ENCODE results near the gene HCRTR1. TPM values are rescaled to one million over a fixed set of nuclear protein-coding genes. Genes with fewer than 3 reads are reported as not detected.

Gene HCRTR1
- total and polyA plus RNA-seq, 5 donors from 2014 or later, result not detected

GRCh38 chr1:31667065-31667785, 49.7 kb downstream of the HCRTR1 start:
- Mint-ChIP-seq H3K4me1 (peaks cover 0 to 11% (median 3%) of the 10 kb centered on the region in 4 donors), H3K9me3 (no peaks in the 10 kb centered on the region), H3K27ac (no peak overlapping the region), H3K27me3 (peaks cover 15% of the 10 kb centered on the region), H3K4me3 (no peak overlapping the region), H3K36me3 (no peaks in the 10 kb centered on the region)
- Histone ChIP-seq H3K27ac (ENCODE audit: insufficient read depth, low read length, poor library complexity, severe bottlenecking) (no peak overlapping the region), H3K9me3 (ENCODE audit: control insufficient read depth in 2 of 2, low read length in 2 of 2) (no peaks in the 10 kb centered on the region), H3K27me3 (ENCODE audit: control insufficient read depth, insufficient read depth, low read length) (no peaks in the 10 kb centered on the region), H3K36me3 (ENCODE audit: control insufficient read depth, insufficient read depth, low read length) (no peaks in the 10 kb centered on the region), H3K4me1 (ENCODE audit: control insufficient read depth, insufficient read depth, low read length, poor library complexity, severe bottlenecking) (peaks cover 6% of the 10 kb centered on the region), H3K4me3 (ENCODE audit: low read depth, low read length) (no peak overlapping the region)
- no peak for DNase-seq
- no peak for ATAC-seq (ENCODE audit: low read depth in 2 of 2)

GRCh38 chr1:31668303-31668883, 50.9 kb downstream of the HCRTR1 start:
- no peaks in the 10 kb centered on the region for H3K36me3 ChIP-seq (ENCODE audit: control insufficient read depth, insufficient read depth, low read length)
- H3K27me3 ChIP-seq (ENCODE audit: control insufficient read depth, insufficient read depth, low read length), result no peaks in the 10 kb centered on the region
- no peak overlapping the region for H3K27ac ChIP-seq (ENCODE audit: insufficient read depth, low read length, poor library complexity, severe bottlenecking)
- H3K4me1 Mint-ChIP-seq, result peaks cover 0 to 11% (median 3%) of the 10 kb centered on the region in 4 donors
- no peak for ATAC-seq (ENCODE audit: low read depth in 2 of 2)
- peaks cover 6% of the 10 kb centered on the region for H3K4me1 ChIP-seq (ENCODE audit: control insufficient read depth, insufficient read depth, low read length, poor library complexity, severe bottlenecking)
- no peak overlapping the region for H3K4me3 Mint-ChIP-seq
- no peak overlapping the region for H3K27ac Mint-ChIP-seq
- H3K27me3 Mint-ChIP-seq, result peaks cover 15% of the 10 kb centered on the region
- no peak overlapping the region for H3K4me3 ChIP-seq (ENCODE audit: low read depth, low read length)
- no peak for DNase-seq
- H3K9me3 ChIP-seq (ENCODE audit: control insufficient read depth in 2 of 2, low read length in 2 of 2), result no peaks in the 10 kb centered on the region
- H3K36me3 Mint-ChIP-seq, result no peaks in the 10 kb centered on the region
- no peaks in the 10 kb centered on the region for H3K9me3 Mint-ChIP-seq

- Mint-ChIP-seq H3K27me3 (peaks cover 15% of the 10 kb centered on the region), H3K4me3 (peak overlapping the region in 1 of 4 donors; percentile 22), H3K9me3 (no peaks in the 10 kb centered on the region), H3K4me1 (peaks cover 0 to 11% (median 2%) of the 10 kb centered on the region in 4 donors), H3K36me3 (no peaks in the 10 kb centered on the region), H3K27ac (no peak overlapping the region)
- Histone ChIP-seq H3K27ac (ENCODE audit: insufficient read depth, low read length, poor library complexity, severe bottlenecking) (no peak overlapping the region), H3K36me3 (ENCODE audit: control insufficient read depth, insufficient read depth, low read length) (no peaks in the 10 kb centered on the region), H3K9me3 (ENCODE audit: control insufficient read depth in 2 of 2, low read length in 2 of 2) (no peaks in the 10 kb centered on the region), H3K27me3 (ENCODE audit: control insufficient read depth, insufficient read depth, low read length) (no peaks in the 10 kb centered on the region), H3K4me1 (ENCODE audit: control insufficient read depth, insufficient read depth, low read length, poor library complexity, severe bottlenecking) (peaks cover 6% of the 10 kb centered on the region), H3K4me3 (ENCODE audit: low read depth, low read length) (no peak overlapping the region)
- DNase-seq (no peak), ATAC-seq (ENCODE audit: low read depth in 2 of 2) (no peak)
Measured at GRCh38 chr1:31669433-31669785, 51.9 kb downstream of the HCRTR1 start.

GRCh38 chr1:31669786-31670592, 52.5 kb downstream of the HCRTR1 start:
- Histone ChIP-seq H3K36me3 (ENCODE audit: control insufficient read depth, insufficient read depth, low read length) (no peaks in the 10 kb centered on the region), H3K4me3 (ENCODE audit: low read depth, low read length) (no peak overlapping the region), H3K27me3 (ENCODE audit: control insufficient read depth, insufficient read depth, low read length) (no peaks in the 10 kb centered on the region), H3K27ac (ENCODE audit: insufficient read depth, low read length, poor library complexity, severe bottlenecking) (no peak overlapping the region), H3K9me3 (ENCODE audit: control insufficient read depth in 2 of 2, low read length in 2 of 2) (no peaks in the 10 kb centered on the region), H3K4me1 (ENCODE audit: control insufficient read depth, insufficient read depth, low read length, poor library complexity, severe bottlenecking) (peaks cover 6% of the 10 kb centered on the region)
- DNase-seq, result peak in 2 of 3 donors; percentile 19 to 29
- Mint-ChIP-seq H3K36me3 (no peaks in the 10 kb centered on the region), H3K9me3 (no peaks in the 10 kb centered on the region), H3K27ac (peak overlapping the region in 1 of 3 donors; percentile 89), H3K4me3 (peak overlapping the region in 2 of 4 donors; percentile 39 to 59), H3K4me1 (peaks cover 0 to 11% (median 2%) of the 10 kb centered on the region in 4 donors), H3K27me3 (peaks cover 15% of the 10 kb centered on the region)
- ATAC-seq (ENCODE audit: low read depth in 2 of 2), result peak in 1 of 2 donors; percentile 26

DNA sequence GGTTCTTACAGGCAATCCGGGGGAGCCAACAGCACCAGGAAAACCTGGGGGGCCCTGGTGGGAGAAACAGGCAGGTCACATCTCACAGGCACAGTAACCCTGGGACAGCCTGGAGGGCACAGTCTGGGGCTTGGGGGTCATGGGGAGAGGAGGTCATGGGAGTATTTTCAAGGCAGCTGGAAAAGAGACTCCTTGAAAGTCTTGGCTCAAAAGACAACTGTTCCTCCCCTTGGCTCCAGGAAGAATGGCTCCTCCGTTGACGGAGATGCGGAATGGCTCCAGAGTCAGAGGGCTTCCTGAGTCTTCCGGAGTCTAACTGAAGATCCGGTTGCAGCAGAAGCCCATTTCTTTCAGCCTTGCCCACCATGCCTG, 53.1 kb downstream of the HCRTR1 start:
- Mint-ChIP-seq H3K4me3 (no peak overlapping the region), H3K36me3 (no peaks in the 10 kb centered on the region), H3K4me1 (peaks cover 0 to 11% (median 2%) of the 10 kb centered on the region in 4 donors), H3K27me3 (peaks cover 15% of the 10 kb centered on the region), H3K9me3 (no peaks in the 10 kb centered on the region), H3K27ac (peak overlapping the region in 1 of 3 donors; percentile 89)
- Histone ChIP-seq H3K4me1 (ENCODE audit: control insufficient read depth, insufficient read depth, low read length, poor library complexity, severe bottlenecking) (peaks cover 6% of the 10 kb centered on the region), H3K36me3 (ENCODE audit: control insufficient read depth, insufficient read depth, low read length) (no peaks in the 10 kb centered on the region), H3K27ac (ENCODE audit: insufficient read depth, low read length, poor library complexity, severe bottlenecking) (no peak overlapping the region), H3K27me3 (ENCODE audit: control insufficient read depth, insufficient read depth, low read length) (no peaks in the 10 kb centered on the region), H3K4me3 (ENCODE audit: low read depth, low read length) (no peak overlapping the region), H3K9me3 (ENCODE audit: control insufficient read depth in 2 of 2, low read length in 2 of 2) (no peaks in the 10 kb centered on the region)
- ATAC-seq (ENCODE audit: low read depth in 2 of 2) (no peak), DNase-seq (no peak)

- H3K27me3 ChIP-seq (ENCODE audit: control insufficient read depth, insufficient read depth, low read length), result no peaks in the 10 kb centered on the region
- peaks cover 0 to 11% (median 2%) of the 10 kb centered on the region in 4 donors for H3K4me1 Mint-ChIP-seq
- no peaks in the 10 kb centered on the region for H3K9me3 ChIP-seq (ENCODE audit: control insufficient read depth in 2 of 2, low read length in 2 of 2)
- no peak overlapping the region for H3K4me3 Mint-ChIP-seq
- H3K9me3 Mint-ChIP-seq, result no peaks in the 10 kb centered on the region
- H3K27ac ChIP-seq (ENCODE audit: insufficient read depth, low read length, poor library complexity, severe bottlenecking), result no peak overlapping the region
- H3K4me1 ChIP-seq (ENCODE audit: control insufficient read depth, insufficient read depth, low read length, poor library complexity, severe bottlenecking), result peaks cover 6% of the 10 kb centered on the region
- peaks cover 15% of the 10 kb centered on the region for H3K27me3 Mint-ChIP-seq
- no peaks in the 10 kb centered on the region for H3K36me3 Mint-ChIP-seq
- DNase-seq (no peak), ATAC-seq (ENCODE audit: low read depth in 2 of 2) (no peak)
- no peaks in the 10 kb centered on the region for H3K36me3 ChIP-seq (ENCODE audit: control insufficient read depth, insufficient read depth, low read length)
- H3K27ac Mint-ChIP-seq, result no peak overlapping the region
- no peak overlapping the region for H3K4me3 ChIP-seq (ENCODE audit: low read depth, low read length)
Measured at GRCh38 chr1:31671147-31671546, 53.7 kb downstream of the HCRTR1 start.

GRCh38 chr1:31671561-31672201, 54.2 kb downstream of the HCRTR1 start:
- H3K4me3 ChIP-seq (ENCODE audit: low read depth, low read length), result no peak overlapping the region
- Mint-ChIP-seq H3K27ac (no peak overlapping the region), H3K36me3 (no peaks in the 10 kb centered on the region), H3K9me3 (no peaks in the 10 kb centered on the region), H3K4me3 (peak overlapping the region in 1 of 4 donors; percentile 10), H3K27me3 (peaks cover 16% of the 10 kb centered on the region), H3K4me1 (peaks cover 0 to 11% (median 2%) of the 10 kb centered on the region in 4 donors)
- H3K27me3 ChIP-seq (ENCODE audit: control insufficient read depth, insufficient read depth, low read length), result no peaks in the 10 kb centered on the region
- ATAC-seq (ENCODE audit: low read depth in 2 of 2), result no peak
- H3K4me1 ChIP-seq (ENCODE audit: control insufficient read depth, insufficient read depth, low read length, poor library complexity, severe bottlenecking), result peaks cover 6% of the 10 kb centered on the region
- DNase-seq, result no peak
- H3K36me3 ChIP-seq (ENCODE audit: control insufficient read depth, insufficient read depth, low read length), result no peaks in the 10 kb centered on the region
- no peaks in the 10 kb centered on the region for H3K9me3 ChIP-seq (ENCODE audit: control insufficient read depth in 2 of 2, low read length in 2 of 2)
- no peak overlapping the region for H3K27ac ChIP-seq (ENCODE audit: insufficient read depth, low read length, poor library complexity, severe bottlenecking)

All from CD4-positive, CD25-positive, alpha-beta regulatory T cell (primary cell).